Right cardiac atrium (tissue), 5 donors: ENCODE data around the gene FAM111B. TPM values are rescaled to one million over a fixed set of nuclear protein-coding genes. Genes with fewer than 3 reads are reported as not detected.
A peak's percentile ranks its signal among the peaks of the same experiment; 100 is the strongest.
"Not testable (repeated sequence)": the region's sequence is repeated elsewhere in the genome, so short reads cannot be mapped to it uniquely, and the experiment has no call there.

Experiments used
- ATAC-seq, 2 donors: fragments of 200-7000 bp; cut with Tn5 transposase; one replicate each; pipeline versions ENCODE4 v1.8.0 to v1.9.1; 2020; ENCODE audit warnings: moderate library complexity in 2 of 2, mild to moderate bottlenecking in 1 of 2
- DNase-seq, 3 donors: peaks; one replicate each; pipeline ENCODE4 v3.0.0-alpha.2; 2020
- H3K27ac ChIP-seq: one replicate; pipeline ENCODE4 v1.5.1; 2013; ENCODE audit warnings: mild to moderate bottlenecking, low read length, control low read depth, moderate library complexity
- H3K27me3 ChIP-seq: one replicate; pipeline ENCODE4 v1.6.1; 2013; ENCODE audit not compliant: control insufficient read depth, insufficient read depth
- H3K4me1 ChIP-seq: one replicate; pipeline ENCODE4 v1.6.1; 2013; ENCODE audit warnings: low read length; ENCODE audit not compliant: control insufficient read depth, insufficient read depth
- H3K4me3 ChIP-seq: one replicate; pipeline ENCODE4 v1.5.1; 2013; ENCODE audit warnings: low read length, control low read depth
- H3K9me3 ChIP-seq: one replicate; pipeline ENCODE4 v1.6.1; 2013; ENCODE audit warnings: low read length; ENCODE audit not compliant: control insufficient read depth
- WGBS: extraction: QIAGEN DNeasy Blood & Tissue Kit; methylation state at CpG from one replicate; pipeline ENCODE4 v1.1.7; 2013; 5-methylcytosine and 5-hydroxymethylcytosine counted together
- intact Hi-C, 4 donors: fragments of 100-400 bp; cut with DNase I; formaldehyde crosslinking; loops; one replicate each; pipeline versions ENCODE4 v1.11.0 to v1.14.0; 2022 to 2023
- polyA plus RNA-seq: library from polyadenylated mRNA; stranded (reverse); fragments of 200-250 nt; gene quantifications from one replicate; pipeline ENCODE4 v1.2.3, GENCODE V29; 2013
- total RNA-seq, 4 donors: library from RNA; stranded (reverse); fragmentation: NEBNext Ultra II Directional; extraction: Animal tissue kit (Norgen Biotek cat#: 25700); gene quantifications; one replicate each; pipeline ENCODE4 v1.2.1, GENCODE V29; 2021
- donor health status: healthy with polysubstance abuse.
- donor health status: DM: no; HTN: yes; CAD: no.
- donor health status: DM: no; HTN: no; CAD: no.
- donor health status: DM: no; HTN: yes; CAD: no; lungs with severe emphysema.
- donor health status: DM: yes; HTN: yes; CAD: no.

FAM111B gene
- total and polyA plus RNA-seq, 5 donors = 0.05 to 2.5 (median 0.54) TPM; not detected in 1

DNA sequence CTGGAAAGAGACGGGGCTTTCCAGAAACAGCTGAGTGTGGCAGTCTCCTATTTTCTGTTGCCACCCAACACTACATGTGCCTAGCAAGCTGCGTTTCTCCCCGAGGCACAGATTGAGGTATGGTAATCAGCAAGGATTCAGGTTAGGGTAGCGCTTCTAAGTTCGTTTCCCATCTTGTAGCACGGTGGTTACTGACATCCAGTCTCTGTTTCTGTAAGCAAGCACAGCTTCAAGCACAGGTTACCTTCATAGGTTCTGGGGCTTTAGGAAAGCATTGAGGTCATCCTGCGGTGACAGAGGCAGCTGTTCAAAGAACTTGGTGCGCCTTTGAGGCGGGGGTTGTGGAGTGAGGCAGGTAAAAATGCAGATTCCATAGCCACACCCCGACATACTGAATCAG, 684 bp downstream of the FAM111B start:
- DNase-seq, H3K9me3 ChIP-seq, H3K27me3 ChIP-seq, H3K4me3 ChIP-seq, ATAC-seq, H3K27ac ChIP-seq, intact Hi-C loops, H3K4me1 ChIP-seq: not testable (repeated sequence)
- 27% methylated on average over 10 of the region's 10 CpGs for WGBS

DNA sequence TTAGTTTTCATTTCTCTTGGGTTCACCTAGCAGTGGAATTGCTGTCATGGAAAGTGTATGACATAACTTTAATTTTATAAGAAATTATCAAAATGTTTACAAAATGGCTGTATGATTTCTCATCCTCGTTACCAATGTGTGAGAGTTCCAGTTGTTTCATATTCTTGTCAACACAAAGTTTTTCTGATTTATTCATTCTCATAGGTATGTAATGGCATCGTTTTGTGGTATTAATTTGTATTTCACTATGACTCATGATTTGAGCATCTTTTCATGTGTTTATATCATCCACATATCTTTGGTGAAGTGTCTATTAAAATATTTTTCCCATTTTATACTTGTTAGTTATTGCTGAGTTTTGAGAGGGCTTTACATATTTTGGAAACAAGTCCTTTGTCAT, 5.5 kb downstream of the FAM111B start:
- intact Hi-C loops = no loop called here
- DNase-seq (no peak), ATAC-seq (no peak)
- H3K27me3 ChIP-seq = no peaks in the 10 kb centered on the region
- no peaks in the 10 kb centered on the region for H3K4me1 ChIP-seq
- no peak overlapping the region for H3K27ac ChIP-seq
- 88% methylated on average over 2 of the region's 2 CpGs for WGBS
- H3K9me3 ChIP-seq = peaks cover 1% of the 10 kb centered on the region
- H3K4me3 ChIP-seq = no peak overlapping the region

DNA sequence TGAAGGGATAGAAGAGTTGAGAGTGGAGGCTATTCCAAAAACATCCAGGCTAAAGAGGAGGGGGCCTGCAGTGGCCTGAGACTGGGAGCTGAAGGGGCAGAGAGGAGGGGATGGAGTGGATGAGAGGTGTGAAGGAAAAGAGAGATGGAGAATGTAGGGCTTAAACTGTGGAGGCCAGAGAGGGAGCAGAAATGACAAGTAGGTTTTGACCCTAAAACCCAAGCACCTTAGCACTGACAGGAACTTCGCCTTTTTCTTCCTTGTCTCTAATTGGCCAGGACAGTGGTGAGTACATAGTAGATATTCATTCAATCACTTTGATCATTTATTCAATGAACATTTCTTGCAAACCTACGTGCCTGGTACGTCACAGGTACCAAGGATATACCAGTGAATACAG, 7.3 kb downstream of the FAM111B start:
- H3K27ac ChIP-seq = no peak overlapping the region
- intact Hi-C loops = no loop called here
- H3K4me1 ChIP-seq = no peaks in the 10 kb centered on the region
- no peaks in the 10 kb centered on the region for H3K27me3 ChIP-seq
- peaks cover 6% of the 10 kb centered on the region for H3K9me3 ChIP-seq
- 99% methylated on average over 3 of the region's 3 CpGs for WGBS
- H3K4me3 ChIP-seq = no peak overlapping the region
- ATAC-seq (no peak), DNase-seq (no peak)

DNA sequence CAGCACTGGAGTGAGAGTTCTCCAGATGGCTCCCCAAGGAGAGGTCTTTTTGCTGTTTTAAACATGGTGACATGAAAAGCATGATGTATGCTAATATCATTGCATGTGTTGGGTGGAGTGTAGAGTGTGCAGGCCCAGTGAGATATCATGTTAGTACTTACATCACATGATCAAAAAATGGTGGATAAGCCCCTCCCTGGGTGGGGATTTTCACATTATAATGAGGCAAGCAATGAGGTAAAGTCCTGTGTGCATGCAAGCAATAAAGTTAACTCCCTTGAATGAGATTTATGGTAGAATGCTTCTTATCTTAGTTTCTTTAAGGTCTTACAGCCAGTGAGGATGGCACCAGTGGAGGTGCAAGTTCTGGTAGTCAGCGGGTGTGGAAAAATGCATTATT, 8.5 kb downstream of the FAM111B start:
- intact Hi-C loops = no loop called here
- ATAC-seq (no peak), DNase-seq (no peak)
- H3K27me3 ChIP-seq = no peaks in the 10 kb centered on the region
- no peak overlapping the region for H3K4me3 ChIP-seq
- 95% methylated on average over 1 of the region's 1 CpG for WGBS
- no peak overlapping the region for H3K27ac ChIP-seq
- H3K9me3 ChIP-seq = peaks cover 6% of the 10 kb centered on the region
- no peaks in the 10 kb centered on the region for H3K4me1 ChIP-seq

DNA sequence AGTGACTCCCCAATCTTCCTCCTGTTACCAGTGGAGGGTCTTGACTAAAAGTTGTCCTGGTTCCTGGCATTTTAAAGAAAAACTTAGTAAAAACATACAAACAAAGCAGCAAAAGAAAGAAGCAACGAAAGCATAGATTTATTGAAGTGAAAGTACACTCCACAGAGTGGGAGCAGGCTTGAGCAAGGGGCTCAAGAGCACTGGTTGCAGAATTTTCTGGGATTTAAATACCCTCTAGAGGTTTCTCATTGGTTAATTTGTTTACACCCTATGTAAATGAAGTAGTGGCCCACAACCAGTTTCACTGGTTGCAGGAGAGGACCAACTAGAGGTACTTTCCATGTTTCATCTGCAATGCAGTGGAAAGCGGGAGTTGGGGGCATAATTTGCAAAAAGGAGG, 10.7 kb downstream of the FAM111B start:
- peaks cover 6% of the 10 kb centered on the region for H3K9me3 ChIP-seq
- H3K4me3 ChIP-seq = no peak overlapping the region
- WGBS = 98% methylated on average over 2 of the region's 2 CpGs
- DNase-seq (no peak), ATAC-seq (no peak)
- intact Hi-C loops = no loop called here
- no peak overlapping the region for H3K27ac ChIP-seq
- H3K4me1 ChIP-seq = no peaks in the 10 kb centered on the region
- no peaks in the 10 kb centered on the region for H3K27me3 ChIP-seq

DNA sequence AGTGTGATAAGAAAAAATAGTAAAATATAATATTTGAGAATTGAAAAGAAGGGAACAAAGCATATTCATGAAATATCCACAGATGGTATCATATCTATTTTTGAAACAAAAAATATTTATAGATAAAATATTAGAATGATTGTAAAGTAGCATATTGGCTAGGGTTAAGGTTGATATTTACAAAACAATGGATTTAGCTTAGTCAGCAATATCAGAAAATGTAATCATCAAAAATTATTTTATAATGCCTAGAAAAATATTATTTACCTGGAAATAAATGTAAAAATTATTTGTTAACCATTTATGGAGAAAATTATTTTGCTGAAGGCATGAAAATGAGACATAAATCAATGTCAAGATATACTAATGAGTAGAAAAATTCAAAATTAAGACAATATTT, 12.8 kb downstream of the FAM111B start:
- Histone ChIP-seq H3K9me3 (peaks cover 6% of the 10 kb centered on the region), H3K27ac (no peak overlapping the region), H3K27me3 (no peaks in the 10 kb centered on the region), H3K4me1 (no peaks in the 10 kb centered on the region), H3K4me3 (no peak overlapping the region)
- intact Hi-C loops = no loop called here
- DNase-seq = no peak
- no peak for ATAC-seq

DNA sequence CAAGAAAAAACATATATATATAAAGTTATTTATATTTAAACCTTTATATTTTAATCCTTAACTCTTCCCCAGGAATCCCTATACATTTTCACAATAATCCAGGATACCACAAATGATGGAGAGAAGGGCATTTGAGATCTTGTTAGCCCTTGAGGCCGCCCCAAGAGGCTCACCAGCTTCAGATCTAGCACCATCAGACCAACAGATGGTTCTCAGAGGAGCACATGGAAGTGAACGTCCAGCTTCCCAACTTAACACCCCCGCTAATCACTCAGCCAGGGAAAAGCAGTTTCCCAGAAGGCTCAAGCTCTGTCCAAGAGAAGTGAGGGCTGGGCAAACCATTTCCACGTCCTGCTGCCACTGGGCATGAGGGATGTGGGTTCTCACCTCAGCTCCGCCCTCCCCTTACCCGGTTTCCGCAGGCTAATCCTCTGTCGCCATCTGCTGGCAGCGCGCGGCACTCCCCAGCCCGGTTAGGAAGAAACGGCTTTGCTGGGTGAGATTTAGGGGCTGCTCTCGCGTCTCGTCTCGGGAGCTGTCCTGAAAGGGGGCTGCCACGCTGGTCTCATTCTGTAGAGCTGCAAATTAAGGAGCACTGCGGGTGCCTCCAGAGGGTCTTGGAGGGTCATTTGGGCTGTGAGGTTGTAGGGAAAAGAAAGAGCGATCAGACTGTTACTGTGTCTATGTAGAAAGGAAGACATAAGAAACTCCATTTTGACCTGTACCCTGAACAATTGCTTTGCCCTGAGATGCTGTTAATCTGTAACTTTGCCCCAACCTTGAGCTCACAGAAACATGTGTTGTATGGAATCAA, 28.8 kb downstream of the FAM111B start:
- H3K4me1 ChIP-seq = no peaks in the 10 kb centered on the region
- H3K27ac ChIP-seq = no peak overlapping the region
- H3K27me3 ChIP-seq = no peaks in the 10 kb centered on the region
- H3K4me3 ChIP-seq = no peak overlapping the region
- no peaks in the 10 kb centered on the region for H3K9me3 ChIP-seq
- peak; percentile 79 to 92 (median 91) for DNase-seq
- intact Hi-C loops = no loop called here
- WGBS = 11% methylated on average over 20 of the region's 20 CpGs
- ATAC-seq = peak; percentile 96

DNA sequence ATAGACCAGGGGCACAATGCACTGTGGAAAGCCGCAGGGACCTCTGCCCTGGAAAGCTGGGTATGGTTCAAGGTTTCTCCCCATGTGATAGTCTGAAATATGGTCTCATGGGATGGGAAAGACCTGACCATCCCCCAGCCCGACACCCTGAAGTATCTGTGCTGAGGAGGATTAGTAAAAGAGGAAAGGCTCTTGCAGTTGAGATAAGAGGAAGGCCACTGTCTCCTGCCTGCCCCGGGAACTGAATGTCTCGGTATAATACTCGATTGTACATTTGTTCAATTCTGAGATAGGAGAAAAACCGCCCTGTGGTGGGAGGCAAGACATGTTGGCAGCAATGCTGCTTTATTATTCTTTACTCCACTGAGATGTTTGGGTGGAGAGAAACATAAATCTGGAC, 29.5 kb downstream of the FAM111B start:
- H3K27ac ChIP-seq, ATAC-seq, H3K4me1 ChIP-seq, H3K9me3 ChIP-seq, H3K27me3 ChIP-seq, DNase-seq, H3K4me3 ChIP-seq, intact Hi-C loops: not testable (repeated sequence)
- WGBS = 63% methylated on average over 6 of the region's 6 CpGs

DNA sequence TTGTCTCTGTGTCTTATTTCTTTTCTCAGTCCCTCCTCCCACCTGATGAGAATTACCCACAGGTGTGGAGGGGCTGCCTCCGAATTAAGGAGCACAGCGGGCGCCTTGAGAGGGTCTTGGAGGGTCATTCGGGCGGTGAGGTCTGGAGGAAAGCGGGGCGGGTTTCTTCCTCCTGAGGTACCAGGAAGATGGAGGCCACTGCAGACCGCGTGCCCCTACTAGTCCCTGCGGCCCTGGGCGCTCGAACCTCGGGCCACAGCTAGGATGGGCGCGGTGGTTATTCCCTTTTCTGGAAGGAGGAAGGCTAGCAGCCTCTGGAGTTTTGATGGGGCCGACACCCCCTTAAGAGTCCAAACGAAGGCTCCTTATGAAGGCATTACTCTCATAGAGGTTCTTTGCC, 30.2 kb downstream of the FAM111B start:
- H3K27ac ChIP-seq = no peak overlapping the region
- H3K27me3 ChIP-seq = no peaks in the 10 kb centered on the region
- no peak overlapping the region for H3K4me3 ChIP-seq
- no peak for ATAC-seq
- intact Hi-C loops = no loop called here
- 96% methylated on average over 17 of the region's 17 CpGs for WGBS
- peak; percentile 16 to 45 (median 44) for DNase-seq
- no peaks in the 10 kb centered on the region for H3K9me3 ChIP-seq
- H3K4me1 ChIP-seq = no peaks in the 10 kb centered on the region

DNA sequence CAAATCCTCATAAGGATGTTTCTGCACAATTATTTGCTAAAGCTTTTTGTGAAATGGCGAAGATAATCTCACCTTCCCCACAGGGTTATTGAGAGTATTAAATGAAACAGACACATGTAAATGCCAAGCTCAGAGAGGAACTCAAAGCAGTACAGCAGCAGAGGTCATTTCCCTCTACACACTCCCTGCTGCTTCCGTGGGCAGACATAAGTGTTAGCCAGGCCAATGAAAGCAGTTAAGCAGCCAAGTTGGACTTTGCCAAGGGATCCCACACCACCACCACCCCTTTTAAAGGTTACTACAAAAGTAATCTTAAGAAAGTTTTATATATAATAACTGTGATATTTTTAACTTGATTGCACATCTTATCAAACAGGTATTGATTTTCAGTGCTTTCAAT, 31.6 kb downstream of the FAM111B start:
- H3K9me3 ChIP-seq = no peaks in the 10 kb centered on the region
- ATAC-seq (peak in 1 of 2 donors; percentile 38), DNase-seq (no peak)
- H3K4me3 ChIP-seq = no peak overlapping the region
- H3K4me1 ChIP-seq = no peaks in the 10 kb centered on the region
- no peak overlapping the region for H3K27ac ChIP-seq
- H3K27me3 ChIP-seq = no peaks in the 10 kb centered on the region
- intact Hi-C loops = no loop called here
- 47% methylated on average over 2 of the region's 2 CpGs for WGBS

DNA sequence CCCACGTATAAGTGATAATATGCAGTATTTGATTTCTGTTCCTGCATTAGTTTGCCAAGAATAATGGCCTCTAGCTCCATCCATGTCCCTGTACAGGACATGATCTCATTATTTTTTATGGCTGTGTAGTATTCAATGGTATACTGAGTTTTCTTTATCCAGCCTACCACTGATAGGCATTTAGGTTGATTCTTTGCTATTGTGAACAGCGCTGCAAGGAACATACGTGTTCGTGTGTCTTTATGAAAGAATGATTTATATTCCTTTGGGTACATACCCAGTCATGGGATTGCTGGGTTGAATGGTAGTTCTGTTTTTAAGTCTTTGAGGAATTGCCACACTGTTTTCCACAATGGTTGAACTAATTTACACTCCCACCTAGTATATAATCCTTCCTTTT, 34.2 kb downstream of the FAM111B start:
- 90% methylated on average over 4 of the region's 4 CpGs for WGBS
- Histone ChIP-seq H3K4me1 (no peaks in the 10 kb centered on the region), H3K27me3 (no peaks in the 10 kb centered on the region), H3K9me3 (no peaks in the 10 kb centered on the region), H3K27ac (no peak overlapping the region), H3K4me3 (no peak overlapping the region)
- intact Hi-C loops = no loop called here
- DNase-seq (no peak), ATAC-seq (no peak)
